LoVo (cell line): ENCODE measurements around the gene TNNT3.

Experiments used
- DNase-seq: peaks from one replicate; pipeline ENCODE4 v3.0.0-alpha.2; 2016; ENCODE audit warnings: low spot score

The TNNT3 gene

GRCh38 chr11:1923201-1923956 is 3.9 kb downstream of the TNNT3 start:
- no peak for DNase-seq

- no peak for DNase-seq
These were observed 4.7 kb downstream of the TNNT3 start for GRCh38 chr11:1924181-1924580.

- no peak for DNase-seq
These were observed 5.3 kb downstream of the TNNT3 start for GRCh38 chr11:1924646-1925372.

- DNase-seq: no peak
These were observed 6.1 kb downstream of the TNNT3 start for GRCh38 chr11:1925373-1926155.

- DNase-seq: no peak
These were observed 6.9 kb downstream of the TNNT3 start for GRCh38 chr11:1926156-1927025.

- no peak for DNase-seq
These were observed 7.7 kb downstream of the TNNT3 start for GRCh38 chr11:1927026-1927847.

GRCh38 chr11:1927848-1928469 is 8.5 kb downstream of the TNNT3 start:
- DNase-seq: no peak

GRCh38 chr11:1928470-1928890 is 9.0 kb downstream of the TNNT3 start:
- DNase-seq: no peak

- no peak for DNase-seq
These were observed 9.5 kb downstream of the TNNT3 start for GRCh38 chr11:1928891-1929541.

GRCh38 chr11:1929621-1930461 is 10.3 kb downstream of the TNNT3 start:
- no peak for DNase-seq

- DNase-seq: no peak
These were observed 10.9 kb downstream of the TNNT3 start for GRCh38 chr11:1930462-1930830.

- no peak for DNase-seq
These were observed 12.0 kb downstream of the TNNT3 start for GRCh38 chr11:1931341-1932104.

- no peak for DNase-seq
These were observed 12.6 kb downstream of the TNNT3 start for GRCh38 chr11:1932105-1932480.

GRCh38 chr11:1932681-1933080 is 13.2 kb downstream of the TNNT3 start:
- no peak for DNase-seq

GRCh38 chr11:1933416-1934334 is 14.2 kb downstream of the TNNT3 start:
- DNase-seq: no peak

GRCh38 chr11:1934335-1935155 is 15.0 kb downstream of the TNNT3 start:
- no peak for DNase-seq
